ENCODE measurements around the gene ROR1.

ROR1 gene

GRCh38 chr1:64163970-64164369 is 390.2 kb downstream of the ROR1 start:
- in situ Hi-C loops (cut with MboI; ENCODE audit: low sequenced_read_pairs), result no loop called here

GRCh38 chr1:64166629-64167028 is 392.8 kb downstream of the ROR1 start:
- in situ Hi-C loops (cut with MboI; ENCODE audit: low sequenced_read_pairs), result no loop called here

- in situ Hi-C loops (cut with MboI; ENCODE audit: low sequenced_read_pairs), result no loop called here
These were observed 393.4 kb downstream of the ROR1 start for GRCh38 chr1:64167176-64167575.

GRCh38 chr1:64171246-64171645 is 397.4 kb downstream of the ROR1 start:
- in situ Hi-C loops (cut with MboI; ENCODE audit: low sequenced_read_pairs), result no loop called here

DNA sequence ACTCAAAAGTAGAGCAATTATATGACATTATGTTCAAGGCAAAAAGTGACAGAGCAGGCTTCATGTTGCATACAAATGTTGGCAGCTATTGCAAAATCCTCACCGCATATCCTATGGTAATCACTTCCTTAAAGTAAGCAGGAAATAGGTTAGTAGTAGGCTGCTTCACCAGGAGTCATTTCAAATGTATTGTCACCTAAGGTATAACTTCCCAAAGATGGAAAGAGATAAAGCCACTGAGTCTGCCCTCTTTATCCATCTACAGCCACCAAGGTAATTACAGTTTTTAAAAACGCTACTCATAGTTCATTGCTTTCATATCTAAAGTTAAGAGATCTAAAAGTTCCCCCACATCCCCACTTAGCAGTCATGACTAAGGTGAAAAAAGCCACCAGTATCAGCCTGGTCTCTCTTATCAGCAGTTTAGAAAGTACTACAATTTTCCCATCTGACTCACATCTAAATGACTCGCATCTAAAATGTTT is 398.0 kb downstream of the ROR1 start:
- in situ Hi-C loops (cut with MboI; ENCODE audit: low sequenced_read_pairs), result no loop called here

- in situ Hi-C loops (cut with MboI; ENCODE audit: low sequenced_read_pairs), result no loop called here
These were observed 398.7 kb downstream of the ROR1 start for GRCh38 chr1:64172458-64172983.

- in situ Hi-C loops (cut with MboI; ENCODE audit: low sequenced_read_pairs), result no loop called here
These were observed 399.6 kb downstream of the ROR1 start for GRCh38 chr1:64173336-64173940.

GRCh38 chr1:64175639-64176038 is 401.8 kb downstream of the ROR1 start:
- in situ Hi-C loops (cut with MboI; ENCODE audit: low sequenced_read_pairs), result no loop called here

- in situ Hi-C loops (cut with MboI; ENCODE audit: low sequenced_read_pairs), result no loop called here
These were observed 402.8 kb downstream of the ROR1 start for GRCh38 chr1:64176659-64177058.

GRCh38 chr1:64179588-64179987 is 405.8 kb downstream of the ROR1 start:
- in situ Hi-C loops (cut with MboI; ENCODE audit: low sequenced_read_pairs), result no loop called here

GRCh38 chr1:64182207-64182606 is 408.4 kb downstream of the ROR1 start:
- in situ Hi-C loops (cut with MboI; ENCODE audit: low sequenced_read_pairs), result no loop called here

DNA sequence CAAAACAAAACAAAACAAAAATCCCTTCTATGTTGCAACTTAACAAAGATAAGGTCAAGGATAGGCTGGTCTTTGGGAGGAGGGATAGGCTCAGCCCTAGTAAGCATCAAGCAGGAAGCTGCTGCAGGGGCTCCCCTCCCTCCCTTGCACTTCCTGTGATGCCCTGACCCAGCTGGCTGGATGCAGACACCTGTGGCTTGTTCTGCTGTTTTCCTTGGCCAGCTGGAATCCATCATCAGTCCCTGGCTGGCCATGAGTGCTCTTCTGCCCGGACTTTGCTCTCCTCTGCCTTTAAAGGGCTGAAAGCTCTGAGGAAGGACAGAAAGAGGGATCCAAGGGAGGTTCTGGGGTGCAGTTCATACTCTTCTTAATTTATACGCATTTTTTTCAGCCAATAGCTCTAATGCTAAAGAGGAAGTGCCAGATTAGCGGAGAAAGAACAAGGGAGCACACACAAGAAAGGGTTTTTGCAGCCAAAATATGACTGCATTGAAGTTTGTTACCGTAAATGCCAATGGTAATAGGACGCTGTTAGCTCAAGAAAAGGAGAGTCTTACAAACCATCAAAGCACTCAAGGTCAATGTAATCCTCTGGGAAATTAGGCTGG is 409.7 kb downstream of the ROR1 start:
- in situ Hi-C loops (cut with MboI; ENCODE audit: low sequenced_read_pairs), result no loop called here

- in situ Hi-C loops (cut with MboI; ENCODE audit: low sequenced_read_pairs), result no loop called here
These were observed 410.2 kb downstream of the ROR1 start for GRCh38 chr1:64184003-64184440.

DNA sequence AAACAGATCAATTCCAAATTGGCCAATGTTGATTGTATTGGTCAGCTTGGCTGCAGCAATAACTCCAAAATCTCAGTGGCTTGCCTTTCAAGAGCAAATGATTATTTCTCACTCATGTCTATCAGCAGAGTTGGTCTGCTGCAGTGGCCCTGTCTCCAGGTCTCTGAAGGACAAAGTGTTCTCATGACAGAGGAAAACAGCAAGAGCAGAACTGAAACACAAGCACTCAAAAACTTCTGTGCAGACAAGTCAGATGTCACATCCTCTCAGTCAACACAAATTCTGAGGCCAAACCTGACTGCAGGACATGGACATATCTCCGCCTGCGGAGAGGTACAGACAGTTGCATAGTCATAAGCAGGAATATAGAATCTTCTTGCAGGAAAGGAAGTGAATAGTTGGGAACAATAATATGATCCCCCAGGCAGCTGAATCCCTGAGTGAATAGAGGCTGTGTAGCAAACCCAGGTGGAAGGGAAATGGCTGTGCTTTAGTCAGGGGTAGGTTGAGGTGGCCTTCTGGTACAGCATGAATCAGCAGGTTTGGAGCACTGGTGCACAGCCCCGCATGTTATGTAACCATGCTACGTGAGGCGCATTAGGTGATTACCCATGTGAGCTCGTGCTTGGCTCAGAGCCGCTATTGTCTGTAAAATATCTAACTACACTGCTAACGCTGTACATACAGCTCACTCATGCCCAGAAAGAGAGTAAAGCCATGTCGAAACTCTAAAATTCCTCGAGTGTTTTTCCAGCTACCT is 412.5 kb downstream of the ROR1 start:
- in situ Hi-C loops (cut with MboI; ENCODE audit: low sequenced_read_pairs), result no loop called here

- in situ Hi-C loops (cut with MboI; ENCODE audit: low sequenced_read_pairs), result no loop called here
These were observed 413.1 kb downstream of the ROR1 start for GRCh38 chr1:64186898-64187280.

DNA sequence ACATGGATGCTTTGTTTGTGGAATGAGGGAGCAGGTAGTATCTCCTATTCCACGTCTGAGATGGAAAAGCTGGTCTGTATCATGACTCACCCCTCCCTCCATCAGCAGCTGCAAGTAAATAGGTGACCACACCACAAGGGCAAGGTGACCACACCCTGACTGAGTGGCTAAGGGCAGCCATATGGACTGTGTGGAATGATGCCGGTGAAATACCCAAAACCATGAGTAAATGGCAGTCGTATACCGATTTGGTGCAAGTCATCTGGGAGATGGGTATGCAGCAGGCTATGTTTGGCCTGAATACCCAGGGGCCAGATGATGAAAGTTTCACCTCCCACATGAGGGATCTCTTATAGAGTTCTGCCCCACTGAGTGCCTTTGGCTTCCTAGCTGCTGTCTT is 413.8 kb downstream of the ROR1 start:
- in situ Hi-C loops (cut with MboI; ENCODE audit: low sequenced_read_pairs), result no loop called here

GRCh38 chr1:64192290-64192689 is 418.5 kb downstream of the ROR1 start:
- in situ Hi-C loops (cut with MboI; ENCODE audit: low sequenced_read_pairs), result no loop called here

- in situ Hi-C loops (cut with MboI; ENCODE audit: low sequenced_read_pairs), result no loop called here
These were observed 420.6 kb downstream of the ROR1 start for GRCh38 chr1:64194168-64195080.

DNA sequence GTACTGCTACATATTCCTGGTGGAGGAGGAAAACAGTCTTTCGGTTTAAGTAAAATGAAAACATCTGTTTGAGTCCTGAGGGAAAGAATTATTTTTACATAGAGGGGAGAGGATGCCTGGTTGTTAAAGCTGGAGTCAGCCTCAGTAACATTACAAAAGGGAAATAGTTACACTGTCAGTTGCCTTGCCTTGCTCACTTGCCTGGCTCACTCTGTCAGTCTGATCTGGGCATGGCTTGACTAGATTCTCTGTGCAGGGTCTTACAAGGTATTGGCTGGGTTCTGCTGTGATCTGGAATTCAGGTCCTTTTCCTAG is 421.2 kb downstream of the ROR1 start:
- in situ Hi-C loops (cut with MboI; ENCODE audit: low sequenced_read_pairs), result no loop called here

DNA sequence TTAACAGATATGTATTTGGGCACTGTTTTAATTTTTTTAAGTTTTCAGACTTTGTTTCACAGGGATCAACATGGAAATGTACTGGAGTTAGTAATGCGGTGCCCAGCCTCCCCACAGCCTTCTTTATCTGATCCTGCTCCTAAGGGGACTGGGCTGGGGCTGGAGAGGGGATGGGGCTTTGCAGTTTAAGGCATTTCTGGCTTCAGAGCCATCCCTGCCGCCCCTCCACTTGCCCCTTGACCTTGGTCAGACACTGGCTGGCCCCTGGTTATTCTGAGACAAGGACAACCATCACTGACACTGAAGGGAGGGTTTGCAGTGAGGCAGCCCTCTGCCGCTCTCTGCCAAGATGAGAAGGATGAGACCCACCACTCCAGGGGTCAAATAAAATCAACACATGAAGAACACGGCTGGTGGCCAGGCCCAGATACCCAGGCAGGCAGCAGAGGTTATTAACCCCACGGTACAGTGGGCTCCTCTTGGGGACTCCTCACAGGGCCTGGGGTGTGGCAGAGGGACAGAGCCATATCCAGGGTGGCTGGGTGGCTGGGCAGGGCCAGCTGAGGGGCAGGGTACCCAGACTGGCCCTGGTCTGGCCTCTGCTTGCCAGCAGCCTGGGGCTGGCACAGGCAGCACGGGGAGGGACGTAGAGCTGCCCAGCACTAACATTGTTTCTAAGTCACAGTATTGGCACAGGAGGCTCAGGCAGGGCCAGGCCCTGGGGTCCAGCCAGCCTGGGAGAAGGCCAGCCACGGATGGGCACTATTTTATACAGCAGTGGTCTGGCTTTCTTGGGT is 422.5 kb downstream of the ROR1 start:
- in situ Hi-C loops (cut with MboI; ENCODE audit: low sequenced_read_pairs), result no loop called here
